ENCODE data around the gene DCLK3.
A peak's percentile ranks its signal among the peaks of the same experiment; 100 is the strongest.

Gene DCLK3

GRCh38 chr3:36705015-36705414 is 59.3 kb downstream of the DCLK3 start:
- no peak for DNase-seq

GRCh38 chr3:36704280-36704679 is 60.1 kb downstream of the DCLK3 start:
- no peak for DNase-seq

DNA sequence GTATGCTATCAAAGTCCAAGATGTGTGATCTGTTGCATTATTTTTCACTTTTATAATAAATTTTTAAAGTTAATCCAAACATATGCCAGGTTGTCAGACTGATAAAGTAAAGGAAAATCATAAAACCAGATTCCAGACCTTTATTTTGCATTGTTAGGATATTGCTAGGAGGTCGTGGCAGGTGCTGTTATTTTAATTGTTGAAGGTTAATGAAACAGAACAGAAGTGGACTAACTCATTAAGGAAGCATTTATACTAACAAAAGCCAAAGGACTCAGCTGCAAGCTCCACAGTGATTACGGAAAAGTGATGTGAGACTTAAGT is 63.1 kb downstream of the DCLK3 start:
- no peak for DNase-seq

GRCh38 chr3:36700537-36701248 is 63.7 kb downstream of the DCLK3 start:
- DNase-seq = peak; percentile 42

- no peak for DNase-seq
These were observed 66.0 kb downstream of the DCLK3 start for GRCh38 chr3:36698314-36698713.

GRCh38 chr3:36697229-36698001 is 66.9 kb downstream of the DCLK3 start:
- DNase-seq = no peak

DNA sequence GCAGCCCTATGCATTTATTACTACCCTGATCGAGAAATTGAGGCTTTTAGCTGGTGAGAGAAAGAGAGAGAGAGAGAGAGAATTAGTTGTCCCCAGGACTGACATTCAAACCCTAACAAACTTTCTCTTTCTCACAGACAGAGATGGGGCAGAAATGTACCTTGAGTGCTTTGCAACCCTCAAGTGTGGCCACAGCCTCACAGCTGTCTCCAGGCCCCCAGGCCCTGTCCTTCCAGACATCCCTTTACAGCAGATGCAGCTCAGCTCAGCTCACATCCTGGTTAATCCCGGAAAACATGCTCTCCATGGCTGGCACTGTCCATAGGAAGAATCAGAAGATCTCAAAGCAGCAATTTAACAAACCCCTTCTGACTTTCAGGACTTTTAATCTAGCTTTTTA is 67.6 kb downstream of the DCLK3 start:
- no peak for DNase-seq

- DNase-seq = no peak
These were observed 68.6 kb downstream of the DCLK3 start for GRCh38 chr3:36695769-36696137.

GRCh38 chr3:36695113-36695768 is 69.1 kb downstream of the DCLK3 start:
- DNase-seq = no peak

DNA sequence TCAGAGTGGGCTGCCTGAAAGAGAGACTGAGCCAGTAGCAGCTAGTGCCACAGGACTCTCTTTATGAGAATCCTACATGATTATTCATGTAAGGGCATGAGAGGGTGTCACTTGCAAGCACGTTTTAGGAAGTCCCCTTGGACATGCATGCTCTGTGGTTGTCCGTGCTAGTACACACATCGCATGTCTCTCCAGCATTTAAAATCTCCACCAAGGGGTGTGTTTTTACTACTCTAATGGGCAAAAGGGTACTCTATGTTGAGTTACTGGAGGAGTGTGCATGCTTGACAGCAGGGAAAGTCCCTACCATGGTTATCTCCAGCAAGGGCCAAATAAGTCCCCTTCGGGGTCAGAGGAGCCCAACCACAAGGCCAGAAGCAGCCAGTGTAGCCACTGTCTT is 70.7 kb downstream of the DCLK3 start:
- no peak for DNase-seq

DNA sequence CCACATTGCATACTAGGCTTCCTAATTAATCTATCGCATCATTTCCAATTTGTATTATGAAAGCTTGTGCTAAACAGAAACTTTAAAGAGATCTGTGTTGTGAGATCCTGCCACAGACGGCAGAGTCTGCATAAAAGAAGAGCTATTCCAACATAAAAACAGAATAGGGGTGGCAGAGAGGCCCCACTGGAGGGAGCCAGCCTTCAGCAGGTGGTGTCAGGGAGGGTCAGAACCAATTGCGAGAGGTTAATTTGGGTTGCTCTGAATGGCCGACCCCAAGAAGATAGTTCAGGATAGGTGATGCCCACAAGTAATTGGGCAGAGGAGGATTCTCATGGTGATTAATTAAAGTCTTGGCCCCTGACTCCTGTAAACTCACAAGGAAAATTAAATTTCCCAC is 74.8 kb downstream of the DCLK3 start:
- DNase-seq = no peak

DNA sequence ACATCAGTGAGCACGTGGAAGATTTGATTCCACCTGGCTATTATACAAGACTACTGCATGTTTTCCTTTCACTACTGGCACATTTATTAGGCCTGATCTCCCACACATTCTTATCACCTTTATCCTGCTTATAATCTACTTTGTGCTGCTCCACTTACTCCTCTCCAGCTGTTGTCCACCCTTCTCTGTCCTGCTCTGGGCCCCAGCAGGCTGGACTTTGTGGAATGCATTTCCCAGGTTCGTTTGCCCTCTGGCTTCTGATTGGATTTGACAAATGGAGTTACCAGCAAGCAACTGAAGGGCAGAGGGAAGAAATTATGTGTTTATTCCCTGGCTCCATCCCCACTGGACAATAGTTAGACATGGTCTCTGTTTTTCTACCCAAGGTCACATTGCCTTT is 75.5 kb downstream of the DCLK3 start:
- no peak for DNase-seq

DNA sequence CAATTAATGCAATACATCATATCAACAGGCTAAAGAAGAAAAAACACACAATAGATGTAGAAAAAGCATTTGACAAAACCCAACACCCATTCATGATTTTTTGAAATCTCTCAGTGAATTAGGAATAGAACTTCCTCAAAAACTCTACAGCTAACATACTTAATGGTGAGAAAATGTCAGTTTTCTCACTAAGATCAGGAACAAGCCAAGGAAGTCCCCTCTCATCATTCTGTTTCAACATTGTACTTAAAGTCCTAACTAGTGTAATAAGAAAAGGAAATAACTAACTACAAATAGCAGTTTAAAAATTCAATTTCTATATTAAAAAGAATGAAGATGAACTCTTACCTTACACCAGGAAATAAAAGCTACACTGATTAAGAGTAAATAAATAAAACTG is 77.8 kb downstream of the DCLK3 start:
- no peak for DNase-seq

- DNase-seq = no peak
These were observed 82.5 kb downstream of the DCLK3 start for GRCh38 chr3:36681867-36682266.

DNA sequence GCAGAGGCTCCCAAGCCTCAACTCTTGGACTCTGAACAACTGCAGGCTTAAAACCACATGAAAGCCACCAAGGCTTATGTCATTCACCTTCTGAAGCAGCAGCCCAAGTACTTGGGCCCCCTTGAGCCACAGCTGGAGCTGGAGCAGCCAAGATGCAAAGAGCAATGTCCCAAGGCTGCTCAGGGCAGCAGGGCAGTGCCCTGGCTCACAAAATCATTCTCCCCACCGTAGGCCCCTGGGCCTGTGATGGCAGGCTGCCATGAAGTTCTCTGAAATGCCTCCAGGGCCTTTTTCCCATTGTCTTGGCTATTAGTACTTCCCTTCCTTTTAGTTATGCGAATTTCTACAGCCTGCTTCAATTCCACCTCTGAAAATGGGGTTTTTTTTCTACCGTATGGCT is 83.4 kb downstream of the DCLK3 start:
- no peak for DNase-seq

DNA sequence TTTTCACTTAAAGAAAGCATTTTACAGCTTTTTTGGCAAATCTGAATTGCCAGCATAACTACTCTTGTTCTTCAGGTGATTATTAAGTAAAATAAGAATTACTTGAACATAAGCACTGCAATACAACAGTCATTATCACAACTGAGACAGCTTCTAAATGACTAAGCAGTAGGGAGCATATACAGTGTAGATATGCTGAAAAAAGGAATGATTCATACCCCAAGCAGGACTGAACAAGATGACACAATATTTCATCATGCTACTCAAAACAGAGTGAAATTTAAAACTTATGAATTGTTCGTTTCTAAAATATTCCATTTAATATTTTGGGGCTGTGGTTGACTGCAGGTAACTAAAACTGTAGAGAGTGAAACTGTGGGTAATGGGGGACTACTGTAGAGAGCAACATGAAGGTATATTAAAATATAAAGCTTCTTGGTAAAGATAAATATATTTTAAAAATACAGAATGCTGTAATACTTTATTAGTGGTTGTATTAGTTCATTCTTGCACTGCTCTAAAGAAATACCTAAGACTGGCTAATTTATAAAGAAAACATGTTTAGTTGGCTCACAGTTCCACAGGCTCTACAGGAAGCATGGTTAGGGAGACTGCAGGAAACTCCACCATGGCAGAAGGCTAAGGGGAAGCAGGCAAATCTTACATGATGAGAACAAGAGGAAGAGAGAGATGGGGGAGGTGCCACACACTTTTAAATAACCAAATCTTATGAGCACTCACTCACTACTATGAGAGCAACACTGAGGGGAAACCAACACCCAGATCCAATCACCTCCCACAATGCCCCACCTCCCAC is 84.8 kb downstream of the DCLK3 start:
- no peak for DNase-seq

DNA sequence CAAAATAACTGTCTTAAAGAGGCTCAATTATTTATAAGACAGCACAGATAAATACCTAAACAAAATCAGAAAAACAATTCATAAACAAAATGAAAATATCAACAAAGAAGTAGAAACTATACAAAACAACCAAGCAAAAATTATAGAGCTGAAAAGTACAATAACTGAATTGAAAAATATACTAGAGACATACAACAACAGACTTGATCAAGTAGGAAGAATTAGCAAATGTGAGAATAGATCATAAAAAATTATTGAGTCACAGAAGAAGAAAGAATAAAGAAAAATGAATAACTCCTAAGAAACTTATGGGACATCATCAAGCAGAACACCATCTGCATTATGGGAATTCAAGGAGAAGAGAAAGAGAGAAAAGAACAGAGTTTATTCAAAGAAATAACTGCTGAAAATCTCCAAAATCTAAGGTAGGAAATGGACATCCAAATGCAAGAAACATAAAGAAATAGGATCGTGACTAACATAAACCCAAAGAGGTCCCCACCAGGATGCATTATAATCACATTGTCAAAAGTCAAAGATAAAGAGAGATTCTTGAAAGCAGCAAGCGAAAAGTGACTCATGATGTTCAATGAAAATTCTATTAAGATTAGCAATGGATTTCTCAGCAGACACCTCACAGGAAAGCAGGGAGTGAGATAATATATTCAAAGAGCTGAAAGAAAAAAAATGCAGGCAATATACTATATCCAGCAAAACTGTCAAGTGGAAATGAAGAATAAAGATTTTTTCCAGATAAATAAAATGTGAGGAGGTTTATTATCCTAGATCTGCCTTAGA is 85.9 kb downstream of the DCLK3 start:
- no peak for DNase-seq

DNA sequence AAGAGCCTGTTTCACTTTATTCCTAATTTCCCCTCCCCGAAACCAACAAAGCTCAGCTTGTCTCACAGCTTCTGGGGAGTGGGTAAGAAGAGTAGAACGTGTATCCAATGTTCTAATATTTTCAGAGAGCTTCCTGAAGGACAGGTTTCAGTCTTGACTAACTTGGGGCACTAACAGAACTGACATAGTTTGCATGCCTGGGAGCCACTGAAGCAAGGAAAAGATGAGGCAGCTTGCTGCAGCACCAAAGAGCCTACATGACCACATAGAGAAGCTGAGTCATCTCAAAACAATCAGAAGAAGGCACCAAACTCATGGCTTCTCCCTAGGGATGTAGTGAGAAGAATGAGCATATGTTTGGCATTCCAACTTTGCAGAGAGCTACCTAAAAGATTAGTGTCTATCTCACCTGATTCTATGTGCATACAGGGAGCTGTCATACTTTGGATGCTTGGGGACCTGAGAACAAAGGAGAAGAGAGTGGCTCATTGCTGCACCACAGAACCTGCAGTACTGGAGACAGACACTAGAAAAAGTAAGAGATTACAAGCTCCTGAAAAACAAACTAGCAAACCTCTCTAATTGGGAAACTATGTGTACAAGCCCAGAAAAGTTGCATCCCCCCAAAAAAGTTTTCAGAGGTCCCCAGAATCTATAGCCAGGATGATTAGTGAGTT is 86.9 kb downstream of the DCLK3 start:
- DNase-seq = no peak

DNA sequence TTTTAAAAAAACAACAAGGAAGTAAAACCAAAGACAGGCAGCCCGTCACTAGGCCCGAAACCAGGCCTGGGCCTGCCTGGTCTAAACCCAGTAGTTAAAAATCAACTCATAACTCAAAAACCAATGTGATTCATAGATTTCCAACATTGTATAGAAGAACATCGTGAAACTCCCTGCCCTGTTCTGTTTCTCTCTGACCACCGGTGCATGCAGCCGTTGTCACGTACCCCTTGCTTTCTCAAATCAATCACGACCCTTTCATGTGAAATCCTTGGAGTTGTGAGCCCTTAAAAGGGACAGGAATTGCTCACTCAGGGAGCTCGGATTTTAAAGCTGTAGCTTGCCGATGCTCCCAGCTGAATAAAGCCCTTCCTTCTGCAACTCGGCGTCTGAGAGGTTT is 89.5 kb downstream of the DCLK3 start:
- DNase-seq = no peak

DNA sequence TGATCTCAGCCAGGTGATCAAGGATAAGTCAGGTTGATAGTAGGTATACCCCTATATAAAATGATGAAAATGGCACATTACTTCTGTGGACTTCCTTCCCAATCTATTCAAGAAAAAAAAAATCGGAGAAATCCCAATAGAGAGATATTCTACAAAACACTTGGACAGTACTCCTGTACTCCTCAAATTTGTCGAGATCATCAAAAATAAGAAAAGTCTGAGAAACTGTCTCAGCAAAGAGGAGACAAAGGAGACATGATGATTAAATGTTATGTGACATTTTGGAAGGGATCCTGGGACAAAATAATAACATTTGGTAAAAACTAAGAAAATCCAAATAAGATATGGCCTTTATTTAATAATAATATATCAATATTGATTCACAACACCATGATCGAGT is 94.6 kb downstream of the DCLK3 start:
- no peak for DNase-seq

DNA sequence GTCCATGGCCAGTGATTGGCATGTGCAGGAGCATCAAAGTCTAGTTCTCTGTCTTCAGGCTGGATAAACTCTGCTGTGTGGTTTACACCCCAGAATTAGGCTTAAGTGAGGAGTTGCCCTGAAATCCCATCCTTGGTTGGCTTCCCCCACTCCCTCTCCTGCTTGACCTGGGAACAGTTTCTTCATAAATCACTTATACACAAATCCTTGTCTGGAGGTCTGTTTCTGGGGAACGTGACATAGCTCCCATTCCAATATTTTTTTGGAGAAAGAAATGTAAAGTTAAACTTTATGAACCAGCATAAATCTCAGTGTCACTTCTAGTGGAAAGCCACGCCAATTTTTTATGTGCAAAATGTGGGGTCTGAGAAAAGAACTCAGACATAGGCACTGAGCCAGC is 98.2 kb downstream of the DCLK3 start:
- no peak for DNase-seq

DNA sequence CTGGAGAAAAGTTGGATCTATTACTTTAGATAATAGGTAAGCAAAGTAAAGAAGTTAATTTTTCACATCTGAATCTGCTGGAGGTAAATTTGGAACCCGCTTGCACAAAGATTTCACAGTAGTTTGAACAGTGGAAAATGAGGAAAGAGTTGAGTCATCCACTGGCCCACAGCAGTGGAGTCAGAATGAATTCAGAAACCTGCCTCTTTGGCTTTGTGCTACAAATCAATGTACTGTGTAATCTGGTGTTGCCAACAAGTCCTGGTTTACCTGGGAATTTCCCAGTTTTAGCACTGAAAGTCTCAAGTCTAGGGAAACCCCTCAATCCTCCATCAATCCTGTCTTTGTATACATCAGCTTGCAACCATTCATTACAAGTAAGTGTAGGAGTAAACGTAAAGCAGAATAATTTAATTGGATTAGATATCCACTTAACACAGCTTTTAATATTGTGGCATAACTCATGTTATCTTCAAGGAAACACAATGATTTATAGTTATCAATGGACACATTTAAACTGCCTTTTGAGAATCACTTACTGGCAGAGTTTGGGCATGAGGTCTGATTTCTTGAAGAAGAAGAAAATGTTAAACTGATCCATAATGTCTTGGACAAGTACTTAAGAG is 100.6 kb downstream of the DCLK3 start:
- no peak for DNase-seq

Data from NCI-H510A treated with DMSO at 0.1 percent for 48 hours (cell line).